HepG2 (cell line): ENCODE data around the gene CRLF3. TPM values are rescaled to one million over a fixed set of nuclear protein-coding genes. Genes with fewer than 3 reads are reported as not detected.

Source experiments
- ATAC-seq: fragments of 200-7000 bp; cut with Tn5 transposase; 3 replicates; pipeline ENCODE4 v1.9.1; 2020; ENCODE audit warnings: mild to moderate bottlenecking, moderate library complexity
- BruUV-seq: library from RNA; stranded (reverse); fragments of 400-500 nt; replicated peaks from 2 replicates; lab custom pipeline; 2021; lab: Mats Ljungman, UMichigan
- CTCF ChIA-PET: fragments of 300-600 bp; formaldehyde crosslinking; extraction: SDS; loops from one replicate; lab custom pipeline; 2021; ENCODE audit warnings: low total read pairs, inconsistent platforms, low intra/inter-chr PET ratio; lab: Yijun Ruan, JAX
- POLR2A ChIA-PET: fragments of 350-600 bp; sonication (Branson Sonifier 250); formaldehyde crosslinking; loops from one replicate; lab custom pipeline; 2020; ENCODE audit warnings: antibody characterized with exemption, inconsistent platforms; lab: Yijun Ruan, JAX
- DNase-seq: peaks from one replicate; pipeline ENCODE4 v3.0.0-alpha.2; 2015; ENCODE audit warnings: low spot score
- FAIRE-seq: peaks from 3 replicates; lab custom pipeline; 2011; peaks lifted over from hg19 to GRCh38; lab: Jason Lieb, UNC
- H2AFZ ChIP-seq: one replicate; pipeline ENCODE4 v1.6.1; 2011; ENCODE audit warnings: low read length, inconsistent platforms
- H3K27ac ChIP-seq: fragments of 300-600 bp; 3 replicates; pipeline ENCODE4 v1.8.0; 2011; ENCODE audit warnings: mixed run types, mild to moderate bottlenecking, mixed read lengths, low read length, inconsistent platforms; ENCODE audit not compliant: insufficient read depth; ENCODE audit errors: extremely low read length
- H3K27me3 ChIP-seq, 2 experiments: fragments of 200-600 bp in 1 of 2; 2 replicates in 1 of 2; 3 replicates in 1 of 2; pipeline versions ENCODE4 v1.6.0 to v1.8.0; 2011; ENCODE audit warnings: low read length in 2 of 2, mild to moderate bottlenecking in 2 of 2, moderate library complexity in 2 of 2, inconsistent platforms in 1 of 2; ENCODE audit not compliant: insufficient read depth in 2 of 2, control insufficient read depth in 1 of 2
- H3K36me3 ChIP-seq, 2 experiments: fragments of 200-600 bp in 1 of 2; replicated peaks in 1 of 2; 2 replicates in 1 of 2; 3 replicates in 1 of 2; pipeline versions ENCODE4 v1.5.1 to v1.8.0; 2011; ENCODE audit warnings: low read length in 2 of 2, inconsistent platforms in 1 of 2; ENCODE audit not compliant: insufficient read depth in 2 of 2, control insufficient read depth in 1 of 2
- H3K4me1 ChIP-seq: 2 replicates; pipeline ENCODE4 v1.5.1; 2012; ENCODE audit warnings: low read length, inconsistent platforms; ENCODE audit not compliant: insufficient read depth
- H3K4me2 ChIP-seq: 2 replicates; pipeline ENCODE4 v1.6.0; 2011; ENCODE audit warnings: low read depth, low read length, inconsistent platforms
- H3K4me3 ChIP-seq, 3 experiments: fragments of 200-600 bp in 1 of 3; sonication (generic), shearing (Covaris generic) in 1 of 3; replicated peaks in 1 of 3; 2 replicates each; pipeline ENCODE4 v1.5.1; 2011 to 2016; ENCODE audit warnings: low read length in 3 of 3, inconsistent platforms in 2 of 3, low read depth in 2 of 3, mild to moderate bottlenecking in 2 of 3, control low read depth in 1 of 3, mixed read lengths in 1 of 3; ENCODE audit not compliant: insufficient read depth in 1 of 3
- H3K79me2 ChIP-seq: one replicate; pipeline ENCODE4 v1.6.1; 2011; ENCODE audit warnings: low read length, inconsistent platforms; ENCODE audit not compliant: insufficient read depth
- H3K9ac ChIP-seq: 2 replicates; pipeline ENCODE4 v1.6.0; 2011; ENCODE audit warnings: mild to moderate bottlenecking, low read depth, low read length, inconsistent platforms; ENCODE audit not compliant: insufficient read depth
- H3K9me3 ChIP-seq: 2 replicates; pipeline ENCODE4 v1.5.1; 2012; ENCODE audit warnings: mild to moderate bottlenecking, low read length
- H4K20me1 ChIP-seq: 2 replicates; pipeline ENCODE4 v1.6.0; 2011; ENCODE audit warnings: inconsistent platforms, mild to moderate bottlenecking, low read length, moderate library complexity; ENCODE audit not compliant: insufficient read depth
- CHD4 ChIP-seq: fragments of 200-600 bp; sonication (generic); IDR thresholded peaks from 2 replicates; pipeline ENCODE4 v1.7.0; 2017; ENCODE audit warnings: mild to moderate bottlenecking, low read length, borderline replicate concordance
- GABPB1 ChIP-seq: IDR thresholded peaks from 2 replicates; pipeline ENCODE4 v1.6.1; 2016; ENCODE audit warnings: mild to moderate bottlenecking, missing genetic modification reagents, moderate library complexity, missing compliant biosample characterization
- KDM6A ChIP-seq: IDR thresholded peaks from 2 replicates; pipeline ENCODE4 v1.6.1; 2016; ENCODE audit warnings: low read depth
- MTA1 ChIP-seq: sonication (generic); formaldehyde crosslinking; IDR thresholded peaks from 2 replicates; pipeline ENCODE4 v1.4.0; 2020; ENCODE audit warnings: missing genetic modification reagents, mild to moderate bottlenecking, borderline replicate concordance
- NFYB ChIP-seq: sonication (generic); formaldehyde crosslinking; IDR thresholded peaks from 2 replicates; pipeline ENCODE4 v1.4.0; 2020; ENCODE audit warnings: missing genetic modification reagents
- TSC22D2 ChIP-seq: sonication (generic); formaldehyde crosslinking; IDR thresholded peaks from 2 replicates; pipeline ENCODE4 v1.5.1; 2020; ENCODE audit warnings: missing genetic modification reagents, mild to moderate bottlenecking, borderline replicate concordance
- ZNF263 ChIP-seq: sonication (generic); formaldehyde crosslinking; IDR thresholded peaks from 2 replicates; pipeline ENCODE4 v1.4.0; 2020; ENCODE audit warnings: missing genetic modification reagents
- ZNF562 ChIP-seq: sonication (generic); formaldehyde crosslinking; IDR thresholded peaks from 2 replicates; pipeline ENCODE4 v1.8.0; 2022; ENCODE audit warnings: missing genetic modification reagents, borderline replicate concordance
- WGBS: methylation state at CpG from one replicate; pipeline ENCODE4 v1.1.6; 2017; ENCODE audit warnings: low lambda C conversion rate; 5-methylcytosine and 5-hydroxymethylcytosine counted together
- in situ Hi-C: cut with HindIII; loops from 2 replicates; pipeline ENCODE4 v1.10.0; 2017; ENCODE audit warnings: low pct_unique_long_range_greater_than_20kb; ENCODE audit not compliant: extremely low pct_ligation_motif_present
- intact Hi-C: fragments of 100-400 bp; cut with micrococcal nuclease; formaldehyde crosslinking; loops from one replicate; pipeline ENCODE4 v1.10.0; 2022; ENCODE audit not compliant: unreplicated experiment
- polyA plus RNA-seq, 8 experiments: library from polyadenylated mRNA; depleted of rRNA in 3 of 8; stranded (reverse) in 7 of 8; unstranded in 1 of 8; fragments of >200 nt; fragmentation: Illumina TruSeq in 4 of 8; extraction: Trizol in 4 of 8; gene quantifications; 2 replicates each; pipeline versions ENCODE4 v1.2.1 to v1.2.3, GENCODE V29; 2011 to 2016; ENCODE audit warnings: low read depth in 4 of 8, missing spikeins in 1 of 8, mixed read lengths in 1 of 8; ENCODE audit not compliant: insufficient read depth in 1 of 8
- total RNA-seq, 5 experiments: library from RNA; depleted of rRNA; stranded (reverse); fragments of >200 nt; fragmentation: Illumina TruSeq; extraction: Trizol; gene quantifications; 2 replicates each; pipeline ENCODE4 v1.2.3, GENCODE V29; 2016; ENCODE audit warnings: low read depth in 1 of 5
- TF ChIP-seq, protein P1 (sequence below): sonication (generic); formaldehyde crosslinking; IDR thresholded peaks from 2 replicates; pipeline ENCODE4 v1.4.0; 2020; ENCODE audit warnings: missing genetic modification reagents, borderline replicate concordance
- TF ChIP-seq, protein P2 (sequence below): IDR thresholded peaks from 2 replicates; pipeline ENCODE4 v1.6.1; 2016
- TF ChIP-seq, protein P3 (sequence below): sonication (generic); formaldehyde crosslinking; IDR thresholded peaks from 2 replicates; pipeline ENCODE4 v1.9.0; 2022; ENCODE audit warnings: low read depth, missing genetic modification reagents
- TF ChIP-seq, protein P4 (sequence below): sonication (generic); formaldehyde crosslinking; IDR thresholded peaks from 2 replicates; pipeline ENCODE4 v1.8.1; 2023; ENCODE audit warnings: missing genetic modification reagents, mild to moderate bottlenecking, borderline replicate concordance
- TF ChIP-seq, protein P5 (sequence below): sonication (generic); formaldehyde crosslinking; IDR thresholded peaks from 2 replicates; pipeline ENCODE4 v1.5.1; 2020; ENCODE audit warnings: mild to moderate bottlenecking, moderate library complexity, missing genetic modification reagents

CRLF3 gene
- total and polyA plus RNA-seq, 2 of the 13 experiments (the other 11 are each of a cell fraction or from before 2014, with no cell fraction given): 6.4 to 9.1 TPM

DNA sequence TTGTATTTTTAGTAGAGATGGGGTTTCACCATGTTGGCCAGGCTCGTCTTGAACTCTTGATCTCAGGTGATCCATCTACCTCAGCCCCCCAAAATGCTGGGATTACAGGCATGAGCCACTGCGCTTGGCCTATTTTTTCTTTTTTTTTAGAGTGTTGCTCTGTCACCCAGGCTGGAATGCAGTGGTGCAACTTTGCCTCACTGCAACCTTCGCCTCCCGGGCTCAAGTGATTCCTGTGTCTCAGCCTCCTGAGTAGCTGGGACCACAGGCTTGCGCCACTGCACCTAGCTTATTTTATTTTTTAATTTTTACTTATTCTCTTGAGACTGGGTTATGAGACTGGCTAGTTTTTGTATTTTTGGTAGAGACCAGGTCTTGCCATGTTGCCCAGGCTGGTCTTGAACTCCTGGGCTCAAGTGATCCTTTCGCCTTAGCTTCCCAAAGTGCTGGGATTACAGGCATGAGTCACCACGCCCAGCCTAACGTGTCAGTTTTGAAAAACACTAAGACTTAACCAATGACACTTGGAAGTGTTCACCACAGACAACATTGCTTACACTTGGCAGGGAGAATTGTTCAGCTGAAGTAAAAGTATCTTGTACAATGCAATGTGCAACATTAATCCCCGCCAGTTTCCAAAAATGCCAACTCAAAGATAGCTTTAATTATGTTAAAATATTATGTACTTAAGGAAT lies 34.2 kb upstream of the CRLF3 start:
- no peak for ATAC-seq
- Histone ChIP-seq H3K4me1 (no peaks in the 10 kb centered on the region), H3K36me3 (peaks cover 1 to 24% of the 10 kb centered on the region in 2 experiments; a peak in 4 of 5 replicates), H3K4me2 (no peak overlapping the region), H3K27ac (no peak overlapping the region), H2AFZ (no peak overlapping the region), H3K27me3 (no peaks in the 10 kb centered on the region), H4K20me1 (no peaks in the 10 kb centered on the region), H3K79me2 (no peaks in the 10 kb centered on the region), H3K9ac (no peak overlapping the region), H3K9me3 (no peaks in the 10 kb centered on the region), H3K4me3 (no peak overlapping the region)
- DNase-seq: no peak
- ChIA-PET POLR2A (no interaction called here), CTCF (no interaction called here)
- 98% methylated on average over 9 of the region's 9 CpGs for WGBS
- intact Hi-C loops: no loop called here
- in situ Hi-C loops: no loop called here
- no TSS peak for BruUV-seq
- no peak for FAIRE-seq
- TF ChIP-seq, protein P1, sequence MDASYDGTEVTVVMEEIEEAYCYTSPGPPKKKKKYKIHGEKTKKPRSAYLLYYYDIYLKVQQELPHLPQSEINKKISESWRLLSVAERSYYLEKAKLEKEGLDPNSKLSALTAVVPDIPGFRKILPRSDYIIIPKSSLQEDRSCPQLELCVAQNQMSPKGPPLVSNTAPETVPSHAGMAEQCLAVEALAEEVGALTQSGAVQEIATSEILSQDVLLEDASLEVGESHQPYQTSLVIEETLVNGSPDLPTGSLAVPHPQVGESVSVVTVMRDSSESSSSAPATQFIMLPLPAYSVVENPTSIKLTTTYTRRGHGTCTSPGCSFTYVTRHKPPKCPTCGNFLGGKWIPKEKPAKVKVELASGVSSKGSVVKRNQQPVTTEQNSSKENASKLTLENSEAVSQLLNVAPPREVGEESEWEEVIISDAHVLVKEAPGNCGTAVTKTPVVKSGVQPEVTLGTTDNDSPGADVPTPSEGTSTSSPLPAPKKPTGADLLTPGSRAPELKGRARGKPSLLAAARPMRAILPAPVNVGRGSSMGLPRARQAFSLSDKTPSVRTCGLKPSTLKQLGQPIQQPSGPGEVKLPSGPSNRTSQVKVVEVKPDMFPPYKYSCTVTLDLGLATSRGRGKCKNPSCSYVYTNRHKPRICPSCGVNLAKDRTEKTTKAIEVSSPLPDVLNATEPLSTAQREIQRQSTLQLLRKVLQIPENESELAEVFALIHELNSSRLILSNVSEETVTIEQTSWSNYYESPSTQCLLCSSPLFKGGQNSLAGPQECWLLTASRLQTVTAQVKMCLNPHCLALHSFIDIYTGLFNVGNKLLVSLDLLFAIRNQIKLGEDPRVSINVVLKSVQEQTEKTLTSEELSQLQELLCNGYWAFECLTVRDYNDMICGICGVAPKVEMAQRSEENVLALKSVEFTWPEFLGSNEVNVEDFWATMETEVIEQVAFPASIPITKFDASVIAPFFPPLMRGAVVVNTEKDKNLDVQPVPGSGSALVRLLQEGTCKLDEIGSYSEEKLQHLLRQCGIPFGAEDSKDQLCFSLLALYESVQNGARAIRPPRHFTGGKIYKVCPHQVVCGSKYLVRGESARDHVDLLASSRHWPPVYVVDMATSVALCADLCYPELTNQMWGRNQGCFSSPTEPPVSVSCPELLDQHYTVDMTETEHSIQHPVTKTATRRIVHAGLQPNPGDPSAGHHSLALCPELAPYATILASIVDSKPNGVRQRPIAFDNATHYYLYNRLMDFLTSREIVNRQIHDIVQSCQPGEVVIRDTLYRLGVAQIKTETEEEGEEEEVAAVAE (CRISPR knock-in tag): no peak
- TF ChIP-seq NFYB (CRISPR knock-in tag): no peak
- TF ChIP-seq, protein P2, sequence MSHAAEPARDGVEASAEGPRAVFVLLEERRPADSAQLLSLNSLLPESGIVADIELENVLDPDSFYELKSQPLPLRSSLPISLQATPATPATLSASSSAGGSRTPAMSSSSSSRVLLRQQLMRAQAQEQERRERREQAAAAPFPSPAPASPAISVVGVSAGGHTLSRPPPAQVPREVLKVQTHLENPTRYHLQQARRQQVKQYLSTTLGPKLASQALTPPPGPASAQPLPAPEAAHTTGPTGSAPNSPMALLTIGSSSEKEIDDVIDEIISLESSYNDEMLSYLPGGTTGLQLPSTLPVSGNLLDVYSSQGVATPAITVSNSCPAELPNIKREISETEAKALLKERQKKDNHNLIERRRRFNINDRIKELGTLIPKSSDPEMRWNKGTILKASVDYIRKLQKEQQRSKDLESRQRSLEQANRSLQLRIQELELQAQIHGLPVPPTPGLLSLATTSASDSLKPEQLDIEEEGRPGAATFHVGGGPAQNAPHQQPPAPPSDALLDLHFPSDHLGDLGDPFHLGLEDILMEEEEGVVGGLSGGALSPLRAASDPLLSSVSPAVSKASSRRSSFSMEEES: no peak
- TF ChIP-seq, protein P3, sequence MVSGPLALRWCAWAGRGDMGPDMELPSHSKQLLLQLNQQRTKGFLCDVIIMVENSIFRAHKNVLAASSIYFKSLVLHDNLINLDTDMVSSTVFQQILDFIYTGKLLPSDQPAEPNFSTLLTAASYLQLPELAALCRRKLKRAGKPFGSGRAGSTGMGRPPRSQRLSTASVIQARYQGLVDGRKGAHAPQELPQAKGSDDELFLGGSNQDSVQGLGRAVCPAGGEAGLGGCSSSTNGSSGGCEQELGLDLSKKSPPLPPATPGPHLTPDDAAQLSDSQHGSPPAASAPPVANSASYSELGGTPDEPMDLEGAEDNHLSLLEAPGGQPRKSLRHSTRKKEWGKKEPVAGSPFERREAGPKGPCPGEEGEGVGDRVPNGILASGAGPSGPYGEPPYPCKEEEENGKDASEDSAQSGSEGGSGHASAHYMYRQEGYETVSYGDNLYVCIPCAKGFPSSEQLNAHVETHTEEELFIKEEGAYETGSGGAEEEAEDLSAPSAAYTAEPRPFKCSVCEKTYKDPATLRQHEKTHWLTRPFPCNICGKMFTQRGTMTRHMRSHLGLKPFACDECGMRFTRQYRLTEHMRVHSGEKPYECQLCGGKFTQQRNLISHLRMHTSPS (CRISPR knock-in tag): no peak
- TF ChIP-seq, protein P4, sequence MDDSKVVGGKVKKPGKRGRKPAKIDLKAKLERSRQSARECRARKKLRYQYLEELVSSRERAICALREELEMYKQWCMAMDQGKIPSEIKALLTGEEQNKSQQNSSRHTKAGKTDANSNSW: no peak
- no peak for TF ChIP-seq MTA1 (CRISPR knock-in tag)
- TF ChIP-seq, protein P5, sequence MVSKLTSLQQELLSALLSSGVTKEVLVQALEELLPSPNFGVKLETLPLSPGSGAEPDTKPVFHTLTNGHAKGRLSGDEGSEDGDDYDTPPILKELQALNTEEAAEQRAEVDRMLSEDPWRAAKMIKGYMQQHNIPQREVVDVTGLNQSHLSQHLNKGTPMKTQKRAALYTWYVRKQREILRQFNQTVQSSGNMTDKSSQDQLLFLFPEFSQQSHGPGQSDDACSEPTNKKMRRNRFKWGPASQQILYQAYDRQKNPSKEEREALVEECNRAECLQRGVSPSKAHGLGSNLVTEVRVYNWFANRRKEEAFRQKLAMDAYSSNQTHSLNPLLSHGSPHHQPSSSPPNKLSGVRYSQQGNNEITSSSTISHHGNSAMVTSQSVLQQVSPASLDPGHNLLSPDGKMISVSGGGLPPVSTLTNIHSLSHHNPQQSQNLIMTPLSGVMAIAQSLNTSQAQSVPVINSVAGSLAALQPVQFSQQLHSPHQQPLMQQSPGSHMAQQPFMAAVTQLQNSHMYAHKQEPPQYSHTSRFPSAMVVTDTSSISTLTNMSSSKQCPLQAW (CRISPR knock-in tag): no peak
- no peak for TF ChIP-seq ZNF562 (CRISPR knock-in tag)
- TF ChIP-seq TSC22D2 (CRISPR knock-in tag): no peak
- no peak for TF ChIP-seq ZNF263 (CRISPR knock-in tag)
- no peak for TF ChIP-seq KDM6A
- TF ChIP-seq CHD4: no peak
- no peak for TF ChIP-seq GABPB1
